ENCODE measurements around the gene FCER2.

The FCER2 gene

GRCh38 chr19:7732045-7732444 lies 30.1 kb upstream of the FCER2 start, which contains the start of gene CLEC4G:
Gene CLEC4G, minus strand, starts transcription at chr19:7732110. Its CDS starts 8 bp downstream, at chr19:7732102.
- no peak for DNase-seq

GRCh38 chr19:7731615-7732014 lies 29.7 kb upstream of the FCER2 start:
- DNase-seq = no peak

DNA sequence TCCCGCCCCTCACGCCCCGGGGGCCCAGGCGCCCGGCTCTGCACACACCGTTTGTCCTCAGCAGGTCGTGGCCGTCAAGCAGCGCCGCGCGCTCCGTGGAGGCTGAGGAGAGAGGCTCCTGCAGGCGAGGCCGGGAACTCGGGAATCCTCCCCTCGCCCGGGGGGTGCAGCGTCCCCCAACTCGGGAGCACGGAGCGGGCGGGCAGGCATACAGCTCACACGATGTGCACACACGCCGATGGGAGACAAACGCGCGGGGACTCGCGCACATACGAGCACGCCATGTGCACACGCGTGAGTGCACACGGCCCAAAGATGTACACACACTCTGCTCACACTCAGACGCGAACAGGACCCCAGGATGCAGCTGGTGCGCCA lies 29.3 kb upstream of the FCER2 start:
- DNase-seq = no peak

- no peak for DNase-seq
Observed at GRCh38 chr19:7730286-7731217, 28.6 kb upstream of the FCER2 start.

DNA sequence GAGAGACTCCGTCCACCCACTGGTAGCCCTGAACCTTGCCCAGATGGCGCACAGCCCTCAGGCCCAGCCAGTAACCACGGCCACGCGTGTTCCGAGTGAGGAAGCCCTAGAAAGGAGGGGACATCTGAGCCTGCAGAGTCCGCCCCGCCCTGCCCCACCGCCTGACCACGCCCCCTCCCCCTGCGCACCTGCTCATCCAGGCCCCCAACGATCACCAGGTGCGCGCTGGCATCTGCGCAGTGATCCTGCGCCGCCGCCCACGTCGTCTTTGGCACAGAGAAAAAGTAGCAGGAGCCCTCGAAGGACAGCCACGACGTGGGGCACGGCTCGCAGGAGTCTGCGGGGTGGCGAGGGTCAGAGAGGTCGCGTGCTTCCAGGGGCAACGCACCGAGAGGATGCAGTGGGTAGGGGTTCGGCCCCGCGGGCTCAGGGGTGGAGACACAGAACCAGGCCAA lies 27.9 kb upstream of the FCER2 start:
- DNase-seq = no peak

GRCh38 chr19:7729211-7729610 lies 27.3 kb upstream of the FCER2 start:
- no peak for DNase-seq

GRCh38 chr19:7725791-7726190 lies 23.9 kb upstream of the FCER2 start:
- no peak for DNase-seq

DNA sequence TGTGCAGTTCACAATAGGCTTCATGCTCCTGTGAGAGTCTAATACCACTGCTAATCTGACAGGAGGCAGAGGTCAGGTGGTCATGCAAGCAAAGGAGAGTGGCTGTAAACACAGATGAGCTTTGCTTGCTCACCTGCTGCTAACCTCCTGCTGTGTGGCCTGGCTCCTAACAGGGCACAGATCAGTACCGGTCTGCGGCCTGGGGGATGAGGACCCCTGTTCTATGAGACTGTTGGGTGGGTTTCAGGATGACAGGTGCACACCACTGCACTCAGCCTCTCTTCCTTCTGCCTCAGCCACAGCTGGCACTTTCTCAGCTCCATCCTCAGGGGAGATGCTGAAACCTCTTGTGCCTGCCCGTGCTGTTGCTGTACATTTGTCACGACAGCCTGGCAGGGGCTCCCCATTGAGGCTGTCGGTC lies 20.3 kb upstream of the FCER2 start:
- no peak for DNase-seq

GRCh38 chr19:7720351-7720750 lies 18.4 kb upstream of the FCER2 start:
- no peak for DNase-seq

- DNase-seq = no peak
Observed at GRCh38 chr19:7718668-7719067, 16.7 kb upstream of the FCER2 start.

DNA sequence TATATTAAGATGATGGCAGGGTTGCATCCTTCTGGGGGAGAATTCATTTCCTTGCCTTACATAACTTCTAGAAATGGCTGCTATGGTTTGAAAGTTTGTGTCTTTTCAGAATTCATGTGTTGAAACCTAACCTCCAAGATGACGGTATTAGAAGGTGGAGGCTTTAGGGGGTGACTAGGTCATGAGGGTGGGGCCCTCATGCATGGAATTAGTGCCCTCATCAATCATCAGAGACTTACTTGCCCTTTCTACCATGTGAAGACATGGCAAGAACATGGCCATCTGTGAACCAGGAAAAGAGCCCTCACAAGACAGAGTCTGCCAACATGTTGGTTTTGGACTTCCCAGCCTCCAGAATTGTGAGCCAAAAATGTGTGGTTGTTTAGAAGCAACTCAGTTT lies 14.8 kb upstream of the FCER2 start:
- DNase-seq = no peak

DNA sequence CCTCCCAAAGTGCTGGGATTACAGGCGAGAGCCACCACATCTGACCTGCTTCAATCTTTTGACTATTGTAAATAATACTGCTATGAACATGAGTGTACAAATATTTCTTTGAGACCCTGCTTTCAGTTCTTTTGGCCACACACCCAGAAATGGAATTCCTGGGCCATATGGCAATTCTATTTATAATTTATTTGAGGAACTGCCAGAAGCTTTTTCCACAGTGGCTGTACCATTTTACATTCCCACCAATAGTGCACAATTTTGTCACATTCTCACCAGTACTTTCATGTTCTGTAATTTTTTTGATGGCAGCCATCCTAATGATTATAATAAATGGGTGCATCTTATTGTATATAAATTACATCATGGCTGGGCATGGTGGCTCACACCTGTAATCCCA lies 13.7 kb upstream of the FCER2 start:
- no peak for DNase-seq

GRCh38 chr19:7710616-7711015 lies 8.7 kb upstream of the FCER2 start:
- DNase-seq = no peak

GRCh38 chr19:7709932-7710460 lies 8.1 kb upstream of the FCER2 start:
- no peak for DNase-seq

- DNase-seq = no peak
Observed at GRCh38 chr19:7706955-7707456, 5.1 kb upstream of the FCER2 start.

- DNase-seq = no peak
Observed at GRCh38 chr19:7706188-7706954, 4.4 kb upstream of the FCER2 start.

DNA sequence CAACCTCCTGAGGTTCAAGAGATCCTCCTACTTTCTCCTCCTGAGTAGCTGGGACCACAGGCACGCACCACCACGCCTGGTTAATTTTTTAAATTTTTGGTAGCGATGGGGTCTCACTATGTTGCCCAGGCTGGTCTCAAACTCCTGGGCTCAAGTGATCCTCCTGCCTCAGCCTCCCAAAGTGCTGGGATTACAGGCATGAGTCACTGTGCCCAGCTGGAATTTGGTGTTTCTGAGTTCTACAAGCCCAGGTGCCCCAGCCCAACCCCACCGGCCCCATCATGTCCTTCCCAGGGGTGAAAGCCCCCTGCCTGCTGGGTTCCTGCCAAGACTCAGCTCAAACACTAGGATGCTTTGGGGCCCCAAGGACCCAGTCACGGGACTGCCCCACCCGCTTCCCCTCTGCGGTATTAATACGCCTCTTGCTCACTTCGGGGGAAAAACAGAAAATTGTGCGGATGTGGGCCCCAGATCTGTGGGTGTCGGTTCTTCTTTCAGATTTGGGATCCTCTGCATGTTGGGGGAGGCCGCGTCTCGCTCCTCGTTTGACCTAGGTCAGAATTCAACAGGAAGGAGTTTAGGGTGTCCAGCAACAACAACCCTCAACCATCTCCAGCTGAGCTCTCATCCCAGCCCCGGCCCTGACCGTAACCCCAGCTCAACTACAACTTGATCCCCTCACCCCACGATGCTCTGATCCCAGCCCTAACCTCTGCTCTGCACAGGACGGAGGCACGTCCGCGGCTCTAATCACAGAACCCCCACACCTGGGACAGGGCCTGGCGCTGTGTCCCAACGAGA lies 3.7 kb upstream of the FCER2 start:
- DNase-seq = no peak

GRCh38 chr19:7704280-7705060 lies 2.5 kb upstream of the FCER2 start:
- DNase-seq = no peak

GRCh38 chr19:7703332-7703731 lies 1.4 kb upstream of the FCER2 start:
- no peak for DNase-seq

GRCh38 chr19:7701049-7701653 lies 780 bp downstream of the FCER2 start:
- no peak for DNase-seq
